Stimulated activated CD4-positive, alpha-beta T cell treated with anti-CD3 and anti-CD28 coated beads, Interleukin-4, amount 100 ng/mL, for 48 hours (primary cell): ENCODE results near the gene UCK2.
A peak's percentile ranks its signal among the peaks of the same experiment; 100 is the strongest.

Experiments used
- DNase-seq, 2 donors: peaks; one replicate each; pipeline ENCODE4 v3.0.0-alpha.2; 2020; ENCODE audit warnings: low read depth in 2 of 2

Gene UCK2

DNA sequence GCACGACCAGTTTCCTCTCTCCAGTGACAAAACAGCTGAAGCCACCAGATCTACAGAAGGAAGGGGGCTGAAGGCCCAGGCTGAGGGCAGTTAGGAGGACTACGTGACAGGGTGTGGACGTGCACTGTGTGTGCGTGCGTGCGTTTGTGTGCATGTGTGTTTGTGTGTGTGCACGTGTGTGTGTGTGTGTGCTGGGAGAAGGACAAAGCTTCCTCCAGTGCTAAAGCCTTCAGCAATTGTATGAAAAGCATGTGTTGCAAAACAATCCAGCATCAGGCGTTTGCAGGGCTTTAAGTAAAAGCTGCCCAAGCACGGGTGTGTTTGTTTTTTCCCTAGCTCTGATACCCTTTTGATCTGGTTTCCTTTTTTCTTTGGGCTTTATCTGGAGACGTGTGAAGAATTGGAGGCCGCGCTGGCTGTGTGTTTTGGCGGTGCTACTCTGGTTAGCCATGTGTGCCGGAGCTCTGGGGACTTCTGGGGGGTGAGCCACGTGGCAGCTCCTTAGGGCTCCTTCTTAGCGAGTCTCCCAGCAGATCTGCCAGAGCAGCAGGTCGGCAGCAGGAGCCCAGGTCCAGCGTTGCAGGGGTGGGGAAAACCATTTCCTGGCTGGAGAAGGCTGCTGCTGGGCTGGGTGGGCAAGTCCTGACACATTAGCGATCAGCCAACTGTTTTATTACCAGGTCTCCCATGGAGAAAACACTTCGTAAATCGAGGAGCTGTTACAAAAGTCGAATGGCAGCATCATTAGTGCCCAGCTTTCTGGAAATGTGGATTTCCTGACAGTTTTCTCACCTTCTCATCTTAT is 73.4 kb downstream of the UCK2 start:
- no peak for DNase-seq

DNA sequence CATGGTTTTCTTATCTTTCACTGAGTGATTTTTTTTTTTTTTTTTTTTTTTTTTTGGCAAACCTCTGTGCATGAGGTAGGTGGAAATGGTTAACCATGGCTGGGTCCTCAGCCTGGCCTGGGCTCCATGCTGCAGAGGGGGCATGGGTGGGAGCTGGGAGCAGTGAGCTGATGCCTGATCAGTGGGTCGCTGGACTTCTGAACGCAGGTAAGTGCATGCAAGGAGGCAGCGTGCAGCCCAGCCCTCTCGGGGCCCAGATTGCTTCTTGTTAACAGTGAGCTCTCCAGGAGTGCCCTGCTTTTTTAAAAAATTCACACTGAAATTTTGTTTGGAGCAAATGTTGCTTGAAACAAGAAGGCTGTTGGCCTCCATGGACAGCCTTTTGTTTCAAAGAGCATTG is 75.2 kb downstream of the UCK2 start:
- DNase-seq = no peak

- DNase-seq = no peak
Observed at GRCh38 chr1:165903672-165904071, 76.3 kb downstream of the UCK2 start.

GRCh38 chr1:165904948-165905347 is 77.5 kb downstream of the UCK2 start:
- no peak for DNase-seq

DNA sequence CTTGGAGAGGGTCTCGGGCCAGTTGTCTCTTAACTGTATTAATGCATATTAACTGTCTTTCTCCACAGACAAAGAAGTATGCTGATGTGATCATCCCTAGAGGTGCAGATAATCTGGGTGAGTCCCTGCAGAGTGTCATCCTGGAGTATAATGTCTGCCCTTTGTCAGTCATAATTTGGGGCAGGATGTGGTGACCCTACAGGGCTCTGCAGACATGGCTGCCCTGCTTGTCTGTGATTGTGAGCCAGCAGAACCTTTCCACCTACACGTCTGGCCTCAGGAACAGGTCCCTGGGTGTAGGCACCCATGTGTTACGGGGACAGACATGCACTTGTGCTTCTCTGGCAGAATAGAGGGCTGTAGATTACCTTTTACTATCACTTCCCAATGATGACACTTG is 78.4 kb downstream of the UCK2 start:
- no peak for DNase-seq

GRCh38 chr1:165907256-165907857 is 79.9 kb downstream of the UCK2 start:
- DNase-seq = no peak

DNA sequence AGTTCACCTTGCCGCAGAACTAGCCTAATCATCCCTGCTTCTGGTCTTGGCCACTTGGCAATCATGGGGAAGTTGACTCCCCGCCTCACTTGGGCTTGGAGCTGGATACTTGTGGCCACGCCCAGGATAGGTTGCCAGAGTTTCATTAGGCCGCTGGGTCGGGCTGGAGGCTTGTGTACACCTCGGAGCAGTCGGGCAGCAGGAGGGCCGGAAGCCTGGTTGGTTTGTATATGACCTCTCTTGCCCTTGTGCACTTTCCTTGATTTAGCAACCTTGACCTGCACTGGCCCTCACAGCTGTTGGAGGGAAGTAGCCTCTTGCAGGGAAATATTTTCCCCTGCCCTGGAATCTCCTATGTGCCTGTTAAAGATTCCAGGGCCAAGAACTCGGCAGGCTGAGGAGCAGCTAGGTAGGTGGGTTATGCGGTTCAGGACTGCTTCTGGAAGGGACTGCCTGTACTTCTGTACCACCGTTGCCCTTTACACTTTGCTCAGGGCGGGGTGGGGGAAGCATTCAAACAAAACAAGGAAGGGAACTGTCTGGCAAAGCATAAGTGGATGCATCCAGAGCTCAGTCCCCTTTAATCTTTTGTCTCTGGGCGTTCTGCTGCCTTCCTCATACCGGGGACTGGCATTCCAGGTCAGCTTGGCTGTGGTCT is 83.5 kb downstream of the UCK2 start:
- no peak for DNase-seq

GRCh38 chr1:165911609-165912281 is 84.3 kb downstream of the UCK2 start:
- no peak for DNase-seq

DNA sequence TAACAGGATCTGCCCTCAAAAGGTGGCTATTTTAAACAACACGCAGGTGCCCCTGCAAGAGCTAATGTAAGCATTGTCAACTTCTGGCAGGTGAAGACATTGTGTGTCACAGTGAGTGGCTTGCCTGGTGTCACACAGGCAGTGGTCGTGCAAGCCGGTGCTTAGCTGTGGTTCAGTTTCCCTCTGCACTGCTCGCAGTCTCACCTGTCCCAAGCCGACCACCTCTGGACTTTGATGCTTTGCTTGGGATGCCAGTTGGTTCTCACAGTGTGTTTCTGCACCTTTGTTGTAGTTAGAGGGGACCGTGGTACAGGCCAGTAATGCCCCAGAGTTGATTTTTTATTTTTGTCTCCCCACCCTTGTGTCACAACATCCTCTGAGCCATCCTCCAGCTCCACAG is 85.2 kb downstream of the UCK2 start:
- DNase-seq = no peak

GRCh38 chr1:165914136-165914798 is 86.9 kb downstream of the UCK2 start:
- DNase-seq = peak; percentile 42 to 45

- DNase-seq = no peak
Observed at GRCh38 chr1:165915480-165915879, 88.1 kb downstream of the UCK2 start.

GRCh38 chr1:165915932-165916348 is 88.5 kb downstream of the UCK2 start:
- DNase-seq = no peak

DNA sequence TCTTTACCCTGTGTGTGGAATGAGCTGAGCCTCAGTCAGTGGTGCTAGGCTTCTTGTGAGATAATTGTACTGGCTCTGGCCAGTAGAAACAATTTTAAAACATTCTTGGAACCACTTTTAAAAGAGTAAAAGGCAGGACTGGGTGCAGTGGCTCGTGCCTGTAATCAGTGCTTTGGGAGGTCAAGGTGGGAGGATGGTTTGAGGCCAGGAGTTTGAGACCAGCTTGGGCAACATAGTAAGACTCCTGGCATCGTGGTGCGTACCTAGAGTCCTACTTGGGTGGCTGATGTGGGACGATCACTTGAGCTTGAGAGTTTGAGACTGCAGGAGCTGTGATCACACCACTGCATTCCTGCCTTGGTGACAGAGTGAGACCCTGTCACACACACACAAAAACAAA is 89.8 kb downstream of the UCK2 start:
- no peak for DNase-seq

- DNase-seq = no peak
Observed at GRCh38 chr1:165924117-165924516, 96.7 kb downstream of the UCK2 start.

DNA sequence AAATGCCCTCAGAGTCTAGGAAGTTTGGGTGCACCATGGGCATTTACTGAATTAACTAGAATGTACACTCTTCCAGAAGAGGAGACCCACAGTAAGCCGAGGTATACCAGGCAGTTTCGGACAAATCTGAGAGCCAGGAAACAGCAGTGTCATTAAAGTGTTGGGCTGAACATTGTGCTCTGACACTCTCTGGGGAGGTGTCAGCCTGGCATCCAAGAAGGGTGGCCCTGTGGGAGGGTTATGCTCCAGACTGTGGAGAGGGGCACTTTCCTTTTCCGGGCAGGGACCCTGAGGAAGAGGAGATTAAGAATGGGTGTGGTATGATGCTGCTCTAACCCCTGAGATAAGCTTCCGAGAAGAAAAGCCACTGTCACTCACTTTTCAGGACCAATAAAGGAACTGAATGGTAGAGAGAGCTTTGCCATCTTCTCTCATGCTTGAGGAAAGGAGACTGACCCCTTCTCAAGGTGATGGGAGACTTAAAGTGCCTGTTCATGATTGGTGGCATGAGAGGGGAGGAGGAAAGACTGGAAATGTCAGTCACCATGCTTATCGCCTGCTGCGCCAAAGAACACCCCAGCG is 98.2 kb downstream of the UCK2 start:
- DNase-seq = no peak

DNA sequence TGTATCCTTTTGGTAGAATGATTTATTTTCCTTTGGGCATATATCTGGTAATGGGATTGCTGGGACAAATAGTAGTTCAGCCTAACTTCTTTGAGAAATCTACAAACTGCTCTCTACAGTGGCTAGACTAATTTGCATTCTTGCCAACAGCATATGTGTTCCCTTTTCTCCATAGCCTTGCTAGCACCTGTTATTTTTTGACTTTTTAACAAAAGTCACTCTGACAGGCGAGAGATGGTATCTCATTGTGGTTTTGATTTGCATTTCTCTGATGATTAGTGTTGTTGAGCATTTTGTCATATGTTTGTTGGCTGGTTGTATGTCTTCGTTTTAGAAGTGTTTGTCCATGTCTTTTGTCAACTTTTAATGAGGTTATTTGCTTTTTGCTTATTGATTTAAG is 99.8 kb downstream of the UCK2 start:
- DNase-seq = no peak

GRCh38 chr1:165928075-165928731 is 100.8 kb downstream of the UCK2 start:
- peak; percentile 26 to 39 for DNase-seq

GRCh38 chr1:165930961-165931360 is 103.5 kb downstream of the UCK2 start:
- no peak for DNase-seq

GRCh38 chr1:165933446-165934170 is 106.2 kb downstream of the UCK2 start:
- no peak for DNase-seq

DNA sequence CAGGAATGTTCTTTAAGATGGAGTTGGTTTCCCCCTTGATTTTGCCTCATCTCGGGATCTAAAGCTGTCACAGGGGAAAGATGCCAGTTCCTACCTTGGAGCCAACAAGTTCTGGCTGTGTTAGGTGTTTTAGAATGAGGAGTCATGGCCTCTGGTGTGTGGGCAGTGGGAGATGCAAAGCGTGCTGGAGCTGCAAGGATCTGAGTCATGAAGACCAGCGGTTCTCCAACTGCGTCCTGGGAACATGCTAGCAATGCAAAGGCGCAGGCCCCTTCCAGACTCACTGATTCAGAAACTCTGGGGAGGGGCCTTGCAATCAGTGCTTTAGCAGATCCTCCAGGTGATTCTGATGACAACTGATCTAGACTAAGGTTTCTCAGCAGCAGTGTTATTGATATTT is 109.1 kb downstream of the UCK2 start:
- no peak for DNase-seq
